Posterior vena cava (tissue), 2 donors: Measurements from ENCODE around the gene HDHD2. TPM values are rescaled to one million over a fixed set of nuclear protein-coding genes. Genes with fewer than 3 reads are reported as not detected.

Experiments
- DNase-seq: peaks from one replicate; pipeline ENCODE4 v3.0.0-alpha.2; 2020; ENCODE audit warnings: low spot score
- intact Hi-C, 2 donors: fragments of 100-400 bp; cut with DNase I; formaldehyde crosslinking; loops; one replicate each; pipeline versions ENCODE4 v1.14.1 to v1.14.2; 2022 to 2023
- total RNA-seq, 2 donors: library from RNA; stranded (reverse); fragmentation: NEBNext Ultra II Directional; extraction: Animal tissue kit (Norgen Biotek cat#: 25700); gene quantifications; one replicate each; pipeline ENCODE4 v1.2.1, GENCODE V29; 2021
- donor health status: DM: yes; HTN: yes; CAD: no.
- donor health status: DM: yes; HTN: yes; CAD: no.

The HDHD2 gene
- total RNA-seq, 2 donors from 2014 or later: 28.7 to 30.6 TPM

DNA sequence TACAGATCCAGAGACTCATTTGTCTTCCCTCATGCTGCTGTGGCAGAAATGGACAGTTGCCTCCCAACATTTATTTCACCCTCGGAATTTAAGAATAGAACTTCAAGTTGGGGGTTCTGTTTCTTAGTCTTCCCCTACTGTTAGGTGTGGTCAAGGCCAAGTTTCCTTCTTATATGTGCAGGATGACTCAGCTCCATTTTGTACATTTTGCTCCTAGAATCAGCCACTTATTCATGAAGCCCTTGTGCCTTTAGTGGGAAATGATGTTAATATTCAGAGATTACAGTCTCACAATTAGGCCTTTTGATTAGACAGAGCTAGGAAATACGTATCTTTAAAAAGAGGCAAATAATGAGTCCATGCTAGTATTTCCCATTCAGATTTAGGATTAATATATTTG is 68.7 kb downstream of the HDHD2 start:
- intact Hi-C loops: no loop called here
- DNase-seq: no peak

DNA sequence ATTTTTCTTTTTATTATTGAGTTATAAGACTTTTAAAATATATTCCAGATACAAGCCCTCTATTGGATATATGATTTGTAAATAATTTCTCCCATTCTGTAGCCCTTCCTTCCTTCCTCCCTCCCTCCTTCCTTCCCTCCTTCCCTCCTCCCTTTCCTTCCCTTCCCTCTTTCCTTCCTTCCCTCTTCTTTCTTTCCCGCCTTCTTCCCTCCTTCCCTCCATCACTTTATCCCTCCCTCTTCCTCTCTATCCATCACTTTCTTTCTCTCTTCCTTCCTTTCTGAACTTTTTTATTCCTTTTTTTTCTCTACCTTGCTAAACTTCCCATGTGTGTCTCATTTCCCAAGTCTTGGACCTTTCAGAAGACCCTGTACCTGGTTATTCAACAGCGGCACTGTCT is 69.4 kb downstream of the HDHD2 start:
- no peak for DNase-seq
- intact Hi-C loops: no loop called here

GRCh38 chr18:47077111-47077510 is 73.2 kb downstream of the HDHD2 start:
- intact Hi-C loops: no loop called here
- no peak for DNase-seq

GRCh38 chr18:47075098-47075883 is 75.0 kb downstream of the HDHD2 start:
- intact Hi-C loops: no loop called here
- DNase-seq: no peak

DNA sequence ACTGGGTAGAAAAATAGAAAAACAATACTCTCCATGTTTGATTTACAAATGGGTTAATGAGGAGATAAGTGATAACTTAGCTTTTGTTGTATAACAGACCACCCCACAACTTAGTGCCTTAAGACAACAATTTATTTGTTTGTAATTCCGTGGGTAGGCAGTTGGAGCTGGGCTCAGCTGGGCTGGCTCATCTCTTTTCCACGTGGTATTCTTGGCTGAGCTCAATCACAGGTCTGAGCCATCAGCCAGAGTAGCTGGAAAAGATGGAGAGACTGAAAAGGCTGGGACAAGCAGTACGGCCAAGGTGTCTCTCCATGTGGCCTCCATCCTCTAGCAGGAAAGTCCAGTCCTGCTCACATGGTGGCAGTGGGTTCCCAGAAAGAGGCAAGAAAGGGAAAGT is 82.7 kb downstream of the HDHD2 start:
- DNase-seq: no peak
- intact Hi-C loops: no loop called here

- no peak for DNase-seq
- intact Hi-C loops: no loop called here
Observed at GRCh38 chr18:47063096-47063495, 87.2 kb downstream of the HDHD2 start.

GRCh38 chr18:47062471-47062870 is 87.8 kb downstream of the HDHD2 start:
- intact Hi-C loops: no loop called here
- DNase-seq: no peak

Other genes starting within 250 kb of the HDHD2 start
- 10 to 100 TPM; 35.8 to 42.3 TPM for gene PIAS2, start 233.0 kb downstream of the HDHD2 start, total RNA-seq
- 1 to 10 TPM; 1.8 to 3.9 TPM for gene KATNAL2, start 232.9 kb downstream of the HDHD2 start, total RNA-seq
- not detected for gene ELOA2, start 114.9 kb downstream of the HDHD2 start, total RNA-seq
- gene IER3IP1, start 25.9 kb upstream of the HDHD2 start, total RNA-seq: 10 to 100 TPM; 11.1 to 13.7 TPM
- gene SKOR2, start 101.2 kb upstream of the HDHD2 start, total RNA-seq: not detected